Astrocyte (in vitro differentiated cells and primary cell): ENCODE measurements around the gene KBTBD7.

Source experiments
- CTCF ChIP-seq: IDR thresholded peaks from 2 replicates; pipeline ENCODE4 v1.5.1; 2011; ENCODE audit warnings: low read depth, mild to moderate bottlenecking, inconsistent platforms, low read length, moderate library complexity; ENCODE audit not compliant: insufficient read depth
- EZH2 ChIP-seq: IDR thresholded peaks from 2 replicates; pipeline ENCODE4 v1.6.1; 2012; ENCODE audit warnings: mild to moderate bottlenecking, low read length, inconsistent platforms; ENCODE audit not compliant: insufficient read depth

DNA sequence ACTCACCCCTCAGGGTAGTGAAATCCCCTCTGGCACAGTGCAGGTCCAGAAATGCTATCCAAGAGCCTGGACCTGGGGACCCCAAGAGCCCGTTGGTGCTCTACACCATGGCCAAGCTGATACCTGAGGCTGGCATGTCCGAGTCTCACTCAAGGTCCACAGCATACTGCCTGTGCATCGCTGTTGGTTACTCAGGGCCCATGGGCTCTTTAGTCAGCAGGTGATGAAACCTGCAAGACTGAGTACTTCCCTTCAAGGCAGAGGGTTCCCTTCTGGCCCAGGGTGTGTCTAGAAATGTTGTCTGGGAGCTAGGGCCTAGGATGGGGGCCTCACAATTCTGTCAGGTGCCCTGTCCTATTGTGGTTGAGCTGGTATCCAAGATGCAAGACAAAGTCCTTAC, 19.6 kb upstream of the KBTBD7 start:
- TF ChIP-seq CTCF = no peak
- no peak for TF ChIP-seq EZH2
